HUES48 (cell line): ENCODE data around the gene GLS.
A peak's percentile ranks its signal among the peaks of the same experiment; 100 is the strongest.
"Not testable (repeated sequence)": the region's sequence is repeated elsewhere in the genome, so short reads cannot be mapped to it uniquely, and the experiment has no call there.

Experiments used
- H3K27ac ChIP-seq: one replicate; pipeline ENCODE4 v1.7.0; 2013; ENCODE audit warnings: low read depth, low read length, inconsistent platforms
- H3K27me3 ChIP-seq: 2 replicates; pipeline ENCODE4 v1.6.1; 2013; ENCODE audit warnings: mild to moderate bottlenecking, low read length; ENCODE audit not compliant: control insufficient read depth, insufficient read depth
- H3K36me3 ChIP-seq: 2 replicates; pipeline ENCODE4 v1.6.1; 2013; ENCODE audit warnings: low read length; ENCODE audit not compliant: control insufficient read depth, insufficient read depth
- H3K4me1 ChIP-seq: 2 replicates; pipeline ENCODE4 v1.6.1; 2013; ENCODE audit warnings: mild to moderate bottlenecking, low read length; ENCODE audit not compliant: control insufficient read depth, insufficient read depth
- H3K4me3 ChIP-seq: 2 replicates; pipeline ENCODE4 v1.5.1; 2013; ENCODE audit warnings: mild to moderate bottlenecking, low read depth, low read length
- H3K9ac ChIP-seq: 2 replicates; pipeline ENCODE4 v1.6.1; 2013; ENCODE audit warnings: mild to moderate bottlenecking, low read depth, low read length, moderate library complexity
- H3K9me3 ChIP-seq: 2 replicates; pipeline ENCODE4 v1.6.1; 2013; ENCODE audit warnings: low read length; ENCODE audit not compliant: control insufficient read depth, insufficient read depth

Gene GLS

GRCh38 chr2:190856985-190857384 is 23.6 kb upstream of the GLS start:
- Histone ChIP-seq H3K9me3 (no peaks in the 10 kb centered on the region), H3K9ac (no peak overlapping the region), H3K27me3 (no peaks in the 10 kb centered on the region; the same call in 1 of the 2 replicates), H3K27ac (no peak overlapping the region), H3K4me1 (peaks cover 32% of the 10 kb centered on the region), H3K4me3 (no peak overlapping the region), H3K36me3 (no peaks in the 10 kb centered on the region)

- no peak overlapping the region for H3K9ac ChIP-seq
Measured at GRCh38 chr2:190858817-190859216, 21.8 kb upstream of the GLS start.

GRCh38 chr2:190859347-190860297 is 21.0 kb upstream of the GLS start:
- Histone ChIP-seq H3K4me1 (peaks cover 36% of the 10 kb centered on the region), H3K36me3 (no peaks in the 10 kb centered on the region), H3K9ac (peak overlapping the region; percentile 11; the same call in 1 of the 2 replicates), H3K27me3 (no peaks in the 10 kb centered on the region; the same call in 1 of the 2 replicates), H3K27ac (peak overlapping the region; percentile 91), H3K4me3 (no peak overlapping the region; the same call in 1 of the 2 replicates), H3K9me3 (no peaks in the 10 kb centered on the region)

More at GRCh38 chr2:190858817-190859216, 21.8 kb upstream of the GLS start:
- Histone ChIP-seq H3K4me1 (peaks cover 36% of the 10 kb centered on the region), H3K27ac (no peak overlapping the region), H3K36me3 (no peaks in the 10 kb centered on the region), H3K27me3 (no peaks in the 10 kb centered on the region; the same call in 1 of the 2 replicates), H3K4me3 (no peak overlapping the region), H3K9me3 (no peaks in the 10 kb centered on the region)

GRCh38 chr2:190860985-190861680 is 19.5 kb upstream of the GLS start:
- H3K4me1 ChIP-seq, result peaks cover 36% of the 10 kb centered on the region
- H3K27me3 ChIP-seq, result no peaks in the 10 kb centered on the region; the same call in 1 of the 2 replicates
- H3K9ac ChIP-seq, result peak overlapping the region; percentile 46; the same call in 1 of the 2 replicates
- H3K36me3 ChIP-seq, result no peaks in the 10 kb centered on the region
- no peaks in the 10 kb centered on the region for H3K9me3 ChIP-seq
- H3K4me3 ChIP-seq, result peak overlapping the region; percentile 18; the same call in 1 of the 2 replicates
- H3K27ac ChIP-seq, result peak overlapping the region; percentile 91

- not testable (repeated sequence) for H3K9ac ChIP-seq, H3K36me3 ChIP-seq, H3K4me3 ChIP-seq, H3K27me3 ChIP-seq, H3K9me3 ChIP-seq
- Histone ChIP-seq H3K4me1 (peaks cover 36% of the 10 kb centered on the region), H3K27ac (peak overlapping the region; percentile 91)
Measured at GRCh38 chr2:190862128-190862527, 18.5 kb upstream of the GLS start.

GRCh38 chr2:190862571-190862991 is 18.0 kb upstream of the GLS start:
- H3K27ac ChIP-seq, result no peak overlapping the region
- H3K4me3 ChIP-seq, result no peak overlapping the region
- H3K4me1 ChIP-seq, result peaks cover 36% of the 10 kb centered on the region
- H3K36me3 ChIP-seq, result no peaks in the 10 kb centered on the region
- no peaks in the 10 kb centered on the region for H3K9me3 ChIP-seq
- H3K9ac ChIP-seq, result no peak overlapping the region
- no peaks in the 10 kb centered on the region; the same call in 1 of the 2 replicates for H3K27me3 ChIP-seq

- Histone ChIP-seq H3K9me3 (peaks cover 10% of the 10 kb centered on the region), H3K27me3 (no peaks in the 10 kb centered on the region), H3K9ac (no peak overlapping the region), H3K36me3 (no peaks in the 10 kb centered on the region), H3K27ac (no peak overlapping the region), H3K4me1 (peaks cover 31% of the 10 kb centered on the region), H3K4me3 (no peak overlapping the region)
Measured at GRCh38 chr2:190863946-190864345, 16.7 kb upstream of the GLS start.

GRCh38 chr2:190864375-190864774 is 16.2 kb upstream of the GLS start:
- no peak overlapping the region for H3K9ac ChIP-seq
- no peak overlapping the region for H3K4me3 ChIP-seq
- H3K27me3 ChIP-seq, result no peaks in the 10 kb centered on the region
- peaks cover 28% of the 10 kb centered on the region for H3K4me1 ChIP-seq
- H3K9me3 ChIP-seq, result peaks cover 12% of the 10 kb centered on the region
- H3K27ac ChIP-seq, result no peak overlapping the region
- H3K36me3 ChIP-seq, result no peaks in the 10 kb centered on the region

- H3K4me1 ChIP-seq, result peaks cover 25% of the 10 kb centered on the region
- no peaks in the 10 kb centered on the region for H3K36me3 ChIP-seq
- peaks cover 12% of the 10 kb centered on the region for H3K9me3 ChIP-seq
- no peak overlapping the region for H3K4me3 ChIP-seq
- no peak overlapping the region for H3K9ac ChIP-seq
- no peak overlapping the region for H3K27ac ChIP-seq
- no peaks in the 10 kb centered on the region for H3K27me3 ChIP-seq
Measured at GRCh38 chr2:190867212-190867611, 13.4 kb upstream of the GLS start.

- peaks cover 12% of the 10 kb centered on the region for H3K9me3 ChIP-seq
- H3K27me3 ChIP-seq, result no peaks in the 10 kb centered on the region
- H3K4me3 ChIP-seq, result no peak overlapping the region
- no peak overlapping the region for H3K27ac ChIP-seq
- no peaks in the 10 kb centered on the region for H3K36me3 ChIP-seq
- H3K9ac ChIP-seq, result no peak overlapping the region
- peaks cover 24% of the 10 kb centered on the region for H3K4me1 ChIP-seq
Measured at GRCh38 chr2:190867832-190868231, 12.8 kb upstream of the GLS start.

- H3K36me3 ChIP-seq, result no peaks in the 10 kb centered on the region
- peaks cover 24% of the 10 kb centered on the region for H3K4me1 ChIP-seq
- H3K4me3 ChIP-seq, result peak overlapping the region; percentile 8; the same call in 1 of the 2 replicates
- H3K27ac ChIP-seq, result peak overlapping the region; percentile 79
- no peaks in the 10 kb centered on the region for H3K27me3 ChIP-seq
- H3K9ac ChIP-seq, result no peak overlapping the region
- peaks cover 12% of the 10 kb centered on the region for H3K9me3 ChIP-seq
Measured at GRCh38 chr2:190869721-190870120, 10.9 kb upstream of the GLS start.
